H9 (cell line): ENCODE data around the gene LTB4R. TPM values are rescaled to one million over a fixed set of nuclear protein-coding genes. Genes with fewer than 3 reads are reported as not detected.

Experiments
- DNase-seq: peaks from one replicate; pipeline ENCODE4 v3.0.0-alpha.2; 2017
- H2AFZ ChIP-seq: one replicate; pipeline ENCODE4 v1.6.1; 2013; ENCODE audit warnings: mild to moderate bottlenecking, low read length, control low read depth, moderate library complexity
- H2AK5ac ChIP-seq: 2 replicates; pipeline ENCODE4 v1.6.1; 2013; ENCODE audit warnings: low read length, control low read depth, mixed read lengths; ENCODE audit not compliant: insufficient read length
- H2BK120ac ChIP-seq: one replicate; pipeline ENCODE4 v1.6.1; 2013; ENCODE audit warnings: low read depth, mild to moderate bottlenecking, low read length, control low read depth, inconsistent platforms; ENCODE audit not compliant: poor library complexity, severe bottlenecking
- H2BK12ac ChIP-seq: 2 replicates; pipeline ENCODE4 v1.6.1; 2013; ENCODE audit warnings: low read length, control low read depth, mixed read lengths, low read depth; ENCODE audit not compliant: insufficient read length
- H2BK15ac ChIP-seq: 2 replicates; pipeline ENCODE4 v1.6.1; 2013; ENCODE audit warnings: low read depth, low read length, control low read depth
- H2BK20ac ChIP-seq: one replicate; pipeline ENCODE4 v1.6.1; 2013; ENCODE audit warnings: low read depth, mild to moderate bottlenecking, low read length, control low read depth, inconsistent platforms; ENCODE audit not compliant: poor library complexity, severe bottlenecking
- H2BK5ac ChIP-seq: 2 replicates; pipeline ENCODE4 v1.6.1; 2013; ENCODE audit warnings: low read length, control low read depth, mixed read lengths; ENCODE audit not compliant: insufficient read length
- H3K14ac ChIP-seq: 2 replicates; pipeline ENCODE4 v1.6.1; 2013; ENCODE audit warnings: low read length, control low read depth; ENCODE audit not compliant: insufficient read depth
- H3K18ac ChIP-seq: 2 replicates; pipeline ENCODE4 v1.6.1; 2013; ENCODE audit warnings: low read depth, mild to moderate bottlenecking, mixed read lengths, low read length, control low read depth; ENCODE audit not compliant: insufficient read length
- H3K23ac ChIP-seq: 2 replicates; pipeline ENCODE4 v1.6.1; 2013; ENCODE audit warnings: low read length, control low read depth, mixed read lengths, low read depth; ENCODE audit not compliant: insufficient read length
- H3K23me2 ChIP-seq: 2 replicates; pipeline ENCODE4 v1.6.1; 2013; ENCODE audit warnings: low read depth, mild to moderate bottlenecking, mixed read lengths, low read length, control low read depth; ENCODE audit not compliant: insufficient read length, poor library complexity, severe bottlenecking
- H3K27ac ChIP-seq: 2 replicates; pipeline ENCODE4 v1.5.1; 2013; ENCODE audit warnings: low read length, control low read depth, mixed read lengths, low read depth; ENCODE audit not compliant: insufficient read length
- H3K27me3 ChIP-seq: 2 replicates; pipeline ENCODE4 v1.6.1; 2013; ENCODE audit warnings: low read length, control low read depth, inconsistent platforms; ENCODE audit not compliant: insufficient read depth
- H3K4ac ChIP-seq: 2 replicates; pipeline ENCODE4 v1.6.1; 2013; ENCODE audit warnings: low read depth, mild to moderate bottlenecking, control low read depth, inconsistent platforms, low read length, moderate library complexity
- H3K4me1 ChIP-seq: 2 replicates; pipeline ENCODE4 v1.6.1; 2013; ENCODE audit warnings: low read length, control low read depth, inconsistent platforms; ENCODE audit not compliant: insufficient read depth
- H3K4me2 ChIP-seq: 2 replicates; pipeline ENCODE4 v1.6.1; 2013; ENCODE audit warnings: low read length, control low read depth, mixed read lengths; ENCODE audit not compliant: insufficient read length, insufficient read depth
- H3K56ac ChIP-seq: 2 replicates; pipeline ENCODE4 v1.6.1; 2013; ENCODE audit warnings: low read depth, mild to moderate bottlenecking, mixed read lengths, low read length, control low read depth; ENCODE audit not compliant: insufficient read length
- H3K79me1 ChIP-seq: 2 replicates; pipeline ENCODE4 v1.6.1; 2013; ENCODE audit warnings: low read depth, mild to moderate bottlenecking, moderate library complexity, low read length, control low read depth, inconsistent platforms; ENCODE audit not compliant: insufficient read depth, poor library complexity, severe bottlenecking
- H3K79me2 ChIP-seq: 2 replicates; pipeline ENCODE4 v1.6.1; 2013; ENCODE audit warnings: low read length, control low read depth, inconsistent platforms; ENCODE audit not compliant: insufficient read depth
- H3K9ac ChIP-seq: 2 replicates; pipeline ENCODE4 v1.6.1; 2013; ENCODE audit warnings: low read length, control low read depth, mixed read lengths; ENCODE audit not compliant: insufficient read length; ENCODE audit errors: extremely low read depth
- H3K9me3 ChIP-seq: one replicate; pipeline ENCODE4 v1.6.1; 2013; ENCODE audit warnings: low read depth, low read length, inconsistent platforms; ENCODE audit not compliant: control insufficient read depth
- H3T11ph ChIP-seq: one replicate; pipeline ENCODE4 v1.6.1; 2013; ENCODE audit warnings: mild to moderate bottlenecking, low read length, control low read depth, inconsistent platforms
- H4K20me1 ChIP-seq: one replicate; pipeline ENCODE4 v1.6.1; 2013; ENCODE audit not compliant: control insufficient read depth, insufficient read length, insufficient read depth
- H4K5ac ChIP-seq: 2 replicates; pipeline ENCODE4 v1.6.1; 2013; ENCODE audit warnings: low read depth, mild to moderate bottlenecking, mixed read lengths, low read length, control low read depth; ENCODE audit not compliant: insufficient read length
- H4K8ac ChIP-seq: replicated peaks from 2 replicates; pipeline ENCODE4 v1.6.1; 2013; ENCODE audit warnings: low read length, control low read depth, mixed read lengths, low read depth; ENCODE audit not compliant: insufficient read length
- H4K91ac ChIP-seq: 2 replicates; pipeline ENCODE4 v1.6.1; 2013; ENCODE audit warnings: low read depth, mild to moderate bottlenecking, moderate library complexity, mixed read lengths, low read length, control low read depth; ENCODE audit not compliant: insufficient read length
- H3K27ac Mint-ChIP-seq, 3 experiments: 2 replicates in 2 of 3; 3 replicates in 1 of 3; pipeline ENCODE4 v1.8.0; 2020 to 2021; ENCODE audit warnings: mixed read lengths in 3 of 3, mild to moderate bottlenecking in 1 of 3, moderate library complexity in 1 of 3
- H3K27me3 Mint-ChIP-seq: 2 replicates; pipeline ENCODE4 v1.8.0; 2021; ENCODE audit warnings: low read depth, mild to moderate bottlenecking, moderate library complexity, mixed read lengths
- H3K36me3 Mint-ChIP-seq, 3 experiments: 2 replicates in 2 of 3; 3 replicates in 1 of 3; pipeline ENCODE4 v1.8.0; 2020 to 2021; ENCODE audit warnings: low read depth in 3 of 3, mixed read lengths in 3 of 3; ENCODE audit not compliant: insufficient read depth in 1 of 3
- H3K4me1 Mint-ChIP-seq, 2 experiments: 2 replicates each; pipeline ENCODE4 v1.8.0; 2020; ENCODE audit warnings: mixed read lengths in 2 of 2
- H3K4me3 Mint-ChIP-seq, 2 experiments: 2 replicates in 1 of 2; 3 replicates in 1 of 2; pipeline ENCODE4 v1.8.0; 2020 to 2021; ENCODE audit warnings: mild to moderate bottlenecking in 2 of 2, mixed read lengths in 2 of 2, moderate library complexity in 1 of 2
- H3K9me3 Mint-ChIP-seq, 2 experiments: 2 replicates in 1 of 2; 3 replicates in 1 of 2; pipeline ENCODE4 v1.8.0; 2020; ENCODE audit warnings: mild to moderate bottlenecking in 2 of 2, mixed read lengths in 2 of 2, moderate library complexity in 1 of 2
- CTCF ChIP-seq: fragments of 200-600 bp; sonication (generic); conservative IDR thresholded peaks from 3 replicates; pipeline ENCODE4 v1.8.0; 2021; ENCODE audit warnings: antibody characterized with exemption, mild to moderate bottlenecking
- WGBS: extraction: QIAGEN DNeasy Blood & Tissue Kit; methylation state at CpG from one replicate; pipeline ENCODE4 v1.1.7; 2013; ENCODE audit warnings: missing lambda C conversion rate, low lambda C conversion rate, mixed read lengths; ENCODE audit not compliant: insufficient read length; ENCODE audit errors: extremely low coverage; 5-methylcytosine and 5-hydroxymethylcytosine counted together
- total RNA-seq: library from RNA; stranded (reverse); gene quantifications from 2 replicates; pipeline ENCODE4 v1.2.1, GENCODE V29; 2021

Gene LTB4R
- total RNA-seq, 1 experiment from 2014 or later: 8.9 TPM

- no peak overlapping the region for H2BK120ac ChIP-seq
- H3K27me3 Mint-ChIP-seq: peaks cover 20% of the 10 kb centered on the region
- no peak for DNase-seq
- no peak overlapping the region for H4K5ac ChIP-seq
- H2BK5ac ChIP-seq: no peak overlapping the region
- H2AK5ac ChIP-seq: no peak overlapping the region
- H3K23me2 ChIP-seq: no peaks in the 10 kb centered on the region
- no peak overlapping the region for H2BK15ac ChIP-seq
- peaks cover 3 to 25% (median 11%) of the 10 kb centered on the region in 3 experiments; a peak in 6 of 7 replicates for H3K36me3 Mint-ChIP-seq
- H3K4ac ChIP-seq: no peak overlapping the region
- H3K79me2 ChIP-seq: no peaks in the 10 kb centered on the region
- H2AFZ ChIP-seq: no peak overlapping the region
- TF ChIP-seq CTCF: no peak
- no peak overlapping the region for H4K8ac ChIP-seq
- no peak overlapping the region for H2BK12ac ChIP-seq
- H3K27me3 ChIP-seq: no peaks in the 10 kb centered on the region
- H3T11ph ChIP-seq: no peak overlapping the region
- WGBS: no CpG with 5 or more reads among the region's 9 CpGs
- H3K23ac ChIP-seq: no peak overlapping the region
- H3K14ac ChIP-seq: no peak overlapping the region
- H4K20me1 ChIP-seq: no peaks in the 10 kb centered on the region
- H3K4me1 Mint-ChIP-seq: peaks cover 3% of the 10 kb centered on the region in 2 experiments; a peak in 3 of 4 replicates
- H3K9me3 ChIP-seq: no peaks in the 10 kb centered on the region
- no peak overlapping the region for H3K18ac ChIP-seq
- no peak overlapping the region for H3K9ac ChIP-seq
- no peaks in the 10 kb centered on the region for H3K9me3 Mint-ChIP-seq
- H3K4me1 ChIP-seq: no peaks in the 10 kb centered on the region
- H3K27ac Mint-ChIP-seq: no peak overlapping the region
- no peak overlapping the region for H3K56ac ChIP-seq
- no peaks in the 10 kb centered on the region for H3K79me1 ChIP-seq
- H3K4me3 Mint-ChIP-seq: no peak overlapping the region
- H2BK20ac ChIP-seq: no peak overlapping the region
- no peak overlapping the region for H3K4me2 ChIP-seq
- no peak overlapping the region for H4K91ac ChIP-seq
- no peak overlapping the region for H3K27ac ChIP-seq
Measured at GRCh38 chr14:24312736-24313507, 1.6 kb downstream of the LTB4R start.
